Transverse colon (tissue), 4 donors: Measurements from ENCODE around the gene CCDC7.

Source experiments
- POLR2A ChIP-seq: fragments of 450-650 bp; IDR thresholded peaks from one replicate; pipeline ENCODE4 v1.6.1; 2016; ENCODE audit warnings: antibody characterized with exemption, mild to moderate bottlenecking, moderate library complexity
- POLR2AphosphoS5 ChIP-seq, 3 donors: sonication (generic); formaldehyde crosslinking; IDR thresholded peaks; one replicate each; pipeline ENCODE4 v1.6.1; 2016; ENCODE audit warnings: antibody characterized with exemption in 3 of 3
- TF ChIP-seq, protein P1 (sequence below), 5 experiments: fragments of 200-600 bp in 3 of 5; fragments of 450-650 bp in 2 of 5; sonication (generic) in 3 of 5; IDR thresholded peaks; 1 replicate in 2 of 5; 2 replicates in 3 of 5; pipeline ENCODE4 v1.5.1; 2016 to 2017; ENCODE audit warnings: antibody characterized with exemption in 5 of 5, inconsistent platforms in 3 of 5, mild to moderate bottlenecking in 2 of 5, moderate library complexity in 1 of 5

DNA sequence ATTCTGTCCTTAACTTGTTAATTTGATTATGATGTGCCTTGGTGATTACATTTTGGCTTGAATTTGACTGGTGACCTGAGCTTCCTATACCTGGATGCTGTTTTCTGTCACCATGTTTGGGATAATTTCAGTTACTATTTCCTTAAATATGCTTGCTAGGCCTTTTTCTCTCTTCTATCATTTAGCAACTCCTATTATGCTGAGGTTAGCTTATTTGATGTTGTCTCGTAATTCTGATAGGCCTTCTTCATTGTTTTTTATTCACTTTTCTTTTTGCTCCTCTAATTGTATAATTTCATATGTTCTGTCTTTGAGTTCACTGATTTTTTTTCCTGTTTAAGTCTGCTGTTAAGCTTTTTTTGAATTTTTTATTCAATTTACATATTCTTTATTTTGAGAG is 327.2 kb downstream of the CCDC7 start:
- TF ChIP-seq, protein P1, sequence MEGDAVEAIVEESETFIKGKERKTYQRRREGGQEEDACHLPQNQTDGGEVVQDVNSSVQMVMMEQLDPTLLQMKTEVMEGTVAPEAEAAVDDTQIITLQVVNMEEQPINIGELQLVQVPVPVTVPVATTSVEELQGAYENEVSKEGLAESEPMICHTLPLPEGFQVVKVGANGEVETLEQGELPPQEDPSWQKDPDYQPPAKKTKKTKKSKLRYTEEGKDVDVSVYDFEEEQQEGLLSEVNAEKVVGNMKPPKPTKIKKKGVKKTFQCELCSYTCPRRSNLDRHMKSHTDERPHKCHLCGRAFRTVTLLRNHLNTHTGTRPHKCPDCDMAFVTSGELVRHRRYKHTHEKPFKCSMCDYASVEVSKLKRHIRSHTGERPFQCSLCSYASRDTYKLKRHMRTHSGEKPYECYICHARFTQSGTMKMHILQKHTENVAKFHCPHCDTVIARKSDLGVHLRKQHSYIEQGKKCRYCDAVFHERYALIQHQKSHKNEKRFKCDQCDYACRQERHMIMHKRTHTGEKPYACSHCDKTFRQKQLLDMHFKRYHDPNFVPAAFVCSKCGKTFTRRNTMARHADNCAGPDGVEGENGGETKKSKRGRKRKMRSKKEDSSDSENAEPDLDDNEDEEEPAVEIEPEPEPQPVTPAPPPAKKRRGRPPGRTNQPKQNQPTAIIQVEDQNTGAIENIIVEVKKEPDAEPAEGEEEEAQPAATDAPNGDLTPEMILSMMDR (IDR thresholded peaks at IDR 0.05): no peak
- TF ChIP-seq POLR2A (no peak), POLR2AphosphoS5 (IDR thresholded peaks at IDR 0.05) (no peak)
